Activated CD4-positive, alpha-beta memory T cell treated with anti-CD3 and anti-CD28 coated beads for 36 hours (primary cell): Measurements from ENCODE around the gene PTPRN2. TPM values are rescaled to one million over a fixed set of nuclear protein-coding genes. Genes with fewer than 3 reads are reported as not detected.
"Not testable (repeated sequence)": the region's sequence is repeated elsewhere in the genome, so short reads cannot be mapped to it uniquely, and the experiment has no call there.

Source experiments
- CTCF ChIA-PET: fragments of 350-600 bp; sonication (Branson Sonifier 250); formaldehyde crosslinking; loops from one replicate; lab custom pipeline; 2021; ENCODE audit warnings: antibody characterized with exemption, inconsistent platforms; lab: Charles Lee
- POLR2A ChIA-PET: fragments of 350-600 bp; sonication (Branson Sonifier 250); formaldehyde crosslinking; loops from one replicate; lab custom pipeline; 2021; ENCODE audit warnings: antibody characterized with exemption; lab: Charles Lee
- DNase-seq: peaks from one replicate; pipeline ENCODE4 v3.0.0-alpha.2; 2020
- H3K27ac Mint-ChIP-seq: one replicate; pipeline ENCODE4 v1.8.0; 2021; ENCODE audit warnings: mixed read lengths
- H3K27me3 Mint-ChIP-seq: one replicate; pipeline ENCODE4 v1.8.0; 2021; ENCODE audit warnings: mixed read lengths
- H3K36me3 Mint-ChIP-seq: one replicate; pipeline ENCODE4 v1.8.0; 2021; ENCODE audit warnings: mixed read lengths
- H3K4me1 Mint-ChIP-seq: one replicate; pipeline ENCODE4 v1.8.0; 2021; ENCODE audit warnings: low read depth, mixed read lengths
- H3K4me3 Mint-ChIP-seq: one replicate; pipeline ENCODE4 v1.8.0; 2021; ENCODE audit warnings: mild to moderate bottlenecking, mixed read lengths
- H3K9me3 Mint-ChIP-seq: one replicate; pipeline ENCODE4 v1.8.0; 2021; ENCODE audit warnings: mixed read lengths
- intact Hi-C: fragments of 100-400 bp; cut with micrococcal nuclease; formaldehyde crosslinking; loops from one replicate; pipeline ENCODE4 v1.15.1; 2023
- total RNA-seq, 2 experiments: library from RNA; stranded (reverse); gene quantifications; one replicate each; pipeline ENCODE4 v1.2.3, GENCODE V29; 2021

The PTPRN2 gene
- total RNA-seq, 2 experiments from 2014 or later = 0.51 to 0.64 TPM

GRCh38 chr7:157990226-157990880 lies 597.3 kb downstream of the PTPRN2 start:
- intact Hi-C loops = no loop called here
- Mint-ChIP-seq H3K4me1 (no peaks in the 10 kb centered on the region), H3K36me3 (no peaks in the 10 kb centered on the region), H3K27ac (no peak overlapping the region), H3K9me3 (no peaks in the 10 kb centered on the region), H3K4me3 (no peak overlapping the region), H3K27me3 (peaks cover 3% of the 10 kb centered on the region)
- DNase-seq = no peak
- ChIA-PET POLR2A (no interaction called here), CTCF (no interaction called here)

- no peak for DNase-seq
- Mint-ChIP-seq H3K27ac (no peak overlapping the region), H3K4me1 (no peaks in the 10 kb centered on the region), H3K4me3 (no peak overlapping the region), H3K27me3 (peaks cover 3% of the 10 kb centered on the region), H3K9me3 (no peaks in the 10 kb centered on the region), H3K36me3 (no peaks in the 10 kb centered on the region)
- intact Hi-C loops = no loop called here
- ChIA-PET POLR2A (no interaction called here), CTCF (no interaction called here)
Measured at GRCh38 chr7:157989589-157989988, 598.0 kb downstream of the PTPRN2 start.

GRCh38 chr7:157987906-157988305 lies 599.7 kb downstream of the PTPRN2 start:
- Mint-ChIP-seq H3K9me3 (no peaks in the 10 kb centered on the region), H3K4me3 (no peak overlapping the region), H3K36me3 (no peaks in the 10 kb centered on the region), H3K27ac (no peak overlapping the region), H3K27me3 (peaks cover 3% of the 10 kb centered on the region), H3K4me1 (no peaks in the 10 kb centered on the region)
- intact Hi-C loops = no loop called here
- CTCF ChIA-PET = no interaction called here
- DNase-seq = no peak
- POLR2A ChIA-PET = no interaction called here

GRCh38 chr7:157986051-157986450 lies 601.6 kb downstream of the PTPRN2 start:
- Mint-ChIP-seq H3K4me3 (no peak overlapping the region), H3K9me3 (no peaks in the 10 kb centered on the region), H3K36me3 (no peaks in the 10 kb centered on the region), H3K27ac (no peak overlapping the region), H3K27me3 (peaks cover 3% of the 10 kb centered on the region), H3K4me1 (no peaks in the 10 kb centered on the region)
- ChIA-PET POLR2A (no interaction called here), CTCF (no interaction called here)
- no peak for DNase-seq
- intact Hi-C loops = no loop called here

DNA sequence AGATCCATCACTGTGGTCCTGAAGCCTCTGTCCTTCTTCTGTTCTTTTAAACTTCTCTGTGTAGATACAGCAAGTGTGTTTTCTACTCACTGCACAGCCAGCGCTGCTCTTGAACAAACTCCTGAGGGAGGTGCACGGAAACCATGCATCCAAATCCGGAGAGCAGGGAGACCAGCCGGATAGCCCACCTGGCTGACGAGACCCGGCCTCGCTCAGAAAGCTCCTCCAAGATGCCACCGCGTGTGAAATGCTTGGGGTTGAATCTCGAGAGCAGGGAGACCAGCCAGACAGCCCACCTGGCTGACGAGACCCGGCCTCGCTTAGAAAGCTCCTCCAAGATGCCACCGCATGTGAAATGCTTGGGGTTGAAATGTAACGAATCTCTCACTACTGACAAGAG lies 602.0 kb downstream of the PTPRN2 start:
- Mint-ChIP-seq H3K4me1 (no peaks in the 10 kb centered on the region), H3K27me3 (peaks cover 3% of the 10 kb centered on the region), H3K9me3 (no peaks in the 10 kb centered on the region), H3K27ac (no peak overlapping the region), H3K36me3 (no peaks in the 10 kb centered on the region), H3K4me3 (no peak overlapping the region)
- ChIA-PET POLR2A (no interaction called here), CTCF (no interaction called here)
- intact Hi-C loops = no loop called here
- no peak for DNase-seq

DNA sequence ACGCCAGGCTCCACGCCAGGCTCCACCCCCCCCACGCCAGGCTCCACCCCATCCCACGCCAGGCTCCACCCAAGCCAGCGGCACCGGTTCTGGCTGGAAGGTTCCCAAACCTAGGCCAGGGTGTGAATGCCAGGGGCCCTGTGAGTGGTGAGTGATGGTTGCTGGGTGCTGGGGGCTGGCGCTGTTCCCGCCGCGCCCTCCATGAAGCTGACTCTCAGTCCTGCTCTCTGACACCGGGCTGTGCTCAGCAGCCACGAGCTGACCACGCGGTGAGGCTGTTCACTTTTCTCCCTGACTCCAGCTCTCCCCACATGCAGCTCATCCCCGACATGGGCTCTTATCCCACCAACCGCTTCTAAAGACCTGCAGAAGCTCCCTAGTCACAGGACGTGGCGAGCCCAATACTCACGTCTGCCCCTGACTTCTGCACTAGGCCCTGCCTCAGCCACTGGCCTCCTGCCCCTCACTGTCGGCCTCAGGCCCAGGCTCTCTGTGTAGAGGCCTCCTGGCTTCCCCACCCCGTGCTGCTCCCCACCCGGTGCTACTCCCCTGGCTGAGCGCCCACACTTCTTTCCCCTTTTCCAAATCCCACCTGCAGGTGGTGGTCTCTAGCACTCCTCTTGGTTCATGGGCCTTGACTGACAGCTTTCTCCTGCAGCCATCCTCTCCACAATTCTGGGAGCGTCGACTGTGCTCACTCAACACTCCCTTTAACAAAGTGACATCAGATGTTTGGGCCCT lies 603.0 kb downstream of the PTPRN2 start:
- intact Hi-C loops = no loop called here
- POLR2A ChIA-PET = no interaction called here
- CTCF ChIA-PET = no interaction called here
- H3K4me3 Mint-ChIP-seq = no peak overlapping the region
- H3K9me3 Mint-ChIP-seq = no peaks in the 10 kb centered on the region
- no peaks in the 10 kb centered on the region for H3K36me3 Mint-ChIP-seq
- no peaks in the 10 kb centered on the region for H3K27me3 Mint-ChIP-seq
- DNase-seq = no peak
- H3K27ac Mint-ChIP-seq = no peak overlapping the region
- no peaks in the 10 kb centered on the region for H3K4me1 Mint-ChIP-seq

GRCh38 chr7:157983502-157984422 lies 603.9 kb downstream of the PTPRN2 start:
- intact Hi-C loops = no loop called here
- POLR2A ChIA-PET = no interaction called here
- Mint-ChIP-seq H3K27me3 (no peaks in the 10 kb centered on the region), H3K27ac (no peak overlapping the region), H3K4me3 (no peak overlapping the region), H3K4me1 (no peaks in the 10 kb centered on the region), H3K36me3 (no peaks in the 10 kb centered on the region), H3K9me3 (no peaks in the 10 kb centered on the region)
- no peak for DNase-seq
- CTCF ChIA-PET = no interaction called here

GRCh38 chr7:157981778-157982177 lies 605.8 kb downstream of the PTPRN2 start:
- Mint-ChIP-seq H3K9me3 (no peaks in the 10 kb centered on the region), H3K4me3 (no peak overlapping the region), H3K27me3 (no peaks in the 10 kb centered on the region), H3K36me3 (no peaks in the 10 kb centered on the region), H3K4me1 (no peaks in the 10 kb centered on the region), H3K27ac (no peak overlapping the region)
- ChIA-PET CTCF (no interaction called here), POLR2A (no interaction called here)
- intact Hi-C loops = no loop called here
- DNase-seq = no peak

DNA sequence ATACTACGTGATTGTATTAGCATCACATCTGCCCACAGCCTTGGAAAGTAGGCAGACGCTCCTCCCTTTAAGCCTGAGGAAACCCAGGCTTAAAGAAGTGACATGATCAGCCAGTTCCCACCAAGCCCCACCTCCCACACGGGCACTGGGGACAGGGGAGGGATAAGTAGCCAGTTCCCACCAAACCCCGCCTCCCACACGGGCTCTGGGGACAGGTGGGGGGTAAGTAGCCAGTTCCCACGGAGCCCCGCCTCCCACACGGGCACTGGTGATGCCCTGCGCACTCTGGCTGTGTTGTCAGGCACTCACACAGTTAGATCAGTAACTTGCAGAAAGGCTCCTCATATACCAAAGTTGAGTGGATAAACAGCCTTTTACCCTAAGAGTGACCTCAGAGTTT lies 606.8 kb downstream of the PTPRN2 start:
- Mint-ChIP-seq H3K36me3 (no peaks in the 10 kb centered on the region), H3K27me3 (no peaks in the 10 kb centered on the region), H3K27ac (no peak overlapping the region), H3K9me3 (no peaks in the 10 kb centered on the region), H3K4me1 (no peaks in the 10 kb centered on the region), H3K4me3 (no peak overlapping the region)
- ChIA-PET POLR2A (no interaction called here), CTCF (no interaction called here)
- no peak for DNase-seq
- intact Hi-C loops = no loop called here

DNA sequence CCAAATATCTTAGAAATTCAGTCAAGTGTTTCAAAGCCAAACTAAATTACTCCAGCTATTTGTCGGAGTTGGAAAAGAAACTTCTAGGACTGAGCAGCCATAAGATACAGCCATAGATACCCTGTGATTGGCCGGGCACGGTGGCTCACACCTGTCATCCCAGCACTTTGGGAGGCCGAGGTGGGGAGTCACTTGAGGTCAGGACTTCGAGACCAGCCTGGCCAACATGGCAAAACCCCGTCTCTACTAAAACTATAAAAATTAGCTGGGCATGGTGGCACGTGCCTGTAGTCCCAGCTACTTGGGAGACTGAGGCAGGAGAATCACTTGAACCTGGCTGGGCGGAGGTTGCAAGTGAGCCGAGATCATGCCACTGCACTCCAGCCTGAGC lies 607.3 kb downstream of the PTPRN2 start:
- H3K27ac Mint-ChIP-seq, H3K4me3 Mint-ChIP-seq, H3K27me3 Mint-ChIP-seq, intact Hi-C loops, DNase-seq, H3K36me3 Mint-ChIP-seq, CTCF ChIA-PET, H3K9me3 Mint-ChIP-seq, POLR2A ChIA-PET, H3K4me1 Mint-ChIP-seq: not testable (repeated sequence)

GRCh38 chr7:157979636-157980340 lies 607.8 kb downstream of the PTPRN2 start:
- H3K27me3 Mint-ChIP-seq = no peaks in the 10 kb centered on the region
- peaks cover 8% of the 10 kb centered on the region for H3K9me3 Mint-ChIP-seq
- no peaks in the 10 kb centered on the region for H3K4me1 Mint-ChIP-seq
- intact Hi-C loops = no loop called here
- DNase-seq = no peak
- CTCF ChIA-PET = no interaction called here
- no peak overlapping the region for H3K4me3 Mint-ChIP-seq
- H3K27ac Mint-ChIP-seq = no peak overlapping the region
- POLR2A ChIA-PET = no interaction called here
- peaks cover 4% of the 10 kb centered on the region for H3K36me3 Mint-ChIP-seq

- no peak for DNase-seq
- Mint-ChIP-seq H3K4me1 (no peaks in the 10 kb centered on the region), H3K4me3 (no peak overlapping the region), H3K36me3 (peaks cover 6% of the 10 kb centered on the region), H3K27me3 (no peaks in the 10 kb centered on the region), H3K9me3 (peaks cover 17% of the 10 kb centered on the region), H3K27ac (no peak overlapping the region)
- POLR2A ChIA-PET = no interaction called here
- CTCF ChIA-PET = no interaction called here
- intact Hi-C loops = no loop called here
Measured at GRCh38 chr7:157978766-157979165, 608.9 kb downstream of the PTPRN2 start.
